8988T (cell line): Measurements from ENCODE around the gene PRODH2.

Source experiments
- DNase-seq: peaks from one replicate; pipeline ENCODE4 v3.0.0; 2011

Gene PRODH2

GRCh38 chr19:35757231-35757748, 55.4 kb downstream of the PRODH2 start:
- DNase-seq = peak; percentile 58

- DNase-seq = peak; percentile 13
These were observed 56.0 kb downstream of the PRODH2 start, which contains the start of gene HSPB6 for GRCh38 chr19:35756377-35757230. TSS of gene HSPB6 (minus strand) at chr19:35757029. CDS start at chr19:35757008, 21 bp downstream.

GRCh38 chr19:35755550-35756376, 56.9 kb downstream of the PRODH2 start:
- DNase-seq = peak; percentile 22

GRCh38 chr19:35755131-35755549, 57.5 kb downstream of the PRODH2 start:
- no peak for DNase-seq

GRCh38 chr19:35754370-35755130, 58.1 kb downstream of the PRODH2 start:
- peak; percentile 24 for DNase-seq

- no peak for DNase-seq
These were observed 58.8 kb downstream of the PRODH2 start for GRCh38 chr19:35753634-35754369.

GRCh38 chr19:35752746-35753350, 59.8 kb downstream of the PRODH2 start:
- no peak for DNase-seq

- no peak for DNase-seq
These were observed 60.6 kb downstream of the PRODH2 start for GRCh38 chr19:35751839-35752745.

GRCh38 chr19:35750167-35750566, 62.5 kb downstream of the PRODH2 start:
- DNase-seq = no peak
